ENCODE measurements around the gene NEDD4. TPM values are rescaled to one million over a fixed set of nuclear protein-coding genes. Genes with fewer than 3 reads are reported as not detected.
A peak's percentile ranks its signal among the peaks of the same experiment; 100 is the strongest.

NEDD4 gene
- total RNA-seq, 1 donor from 2014 or later, result 33.9 TPM

GRCh38 chr15:55921744-55922143, 71.7 kb downstream of the NEDD4 start:
- no peak for DNase-seq (ENCODE audit: low spot score)
- Mint-ChIP-seq H3K9me3 (ENCODE audit: unreplicated experiment) (no peaks in the 10 kb centered on the region), H3K27ac (ENCODE audit: unreplicated experiment) (no peak overlapping the region), H3K4me1 (ENCODE audit: unreplicated experiment) (peaks cover 2% of the 10 kb centered on the region), H3K36me3 (ENCODE audit: low read depth, unreplicated experiment) (peaks cover 4% of the 10 kb centered on the region), H3K4me3 (ENCODE audit: unreplicated experiment) (no peak overlapping the region), H3K27me3 (ENCODE audit: unreplicated experiment) (no peaks in the 10 kb centered on the region)
- TF ChIP-seq CTCF (IDR thresholded peaks at IDR 0.05; ENCODE audit: unreplicated experiment), result no peak

- Mint-ChIP-seq H3K4me1 (ENCODE audit: unreplicated experiment) (peaks cover 2% of the 10 kb centered on the region), H3K36me3 (ENCODE audit: low read depth, unreplicated experiment) (no peaks in the 10 kb centered on the region), H3K4me3 (ENCODE audit: unreplicated experiment) (no peak overlapping the region), H3K27me3 (ENCODE audit: unreplicated experiment) (no peaks in the 10 kb centered on the region), H3K27ac (ENCODE audit: unreplicated experiment) (no peak overlapping the region), H3K9me3 (ENCODE audit: unreplicated experiment) (no peaks in the 10 kb centered on the region)
- peak; percentile 47 for TF ChIP-seq CTCF (IDR thresholded peaks at IDR 0.05; ENCODE audit: unreplicated experiment)
- DNase-seq (ENCODE audit: low spot score), result no peak
These were observed 75.5 kb downstream of the NEDD4 start for GRCh38 chr15:55917881-55918296.

GRCh38 chr15:55916666-55917409, 76.6 kb downstream of the NEDD4 start:
- Mint-ChIP-seq H3K4me1 (ENCODE audit: unreplicated experiment) (peaks cover 2% of the 10 kb centered on the region), H3K27me3 (ENCODE audit: unreplicated experiment) (no peaks in the 10 kb centered on the region), H3K36me3 (ENCODE audit: low read depth, unreplicated experiment) (no peaks in the 10 kb centered on the region), H3K9me3 (ENCODE audit: unreplicated experiment) (no peaks in the 10 kb centered on the region), H3K27ac (ENCODE audit: unreplicated experiment) (no peak overlapping the region), H3K4me3 (ENCODE audit: unreplicated experiment) (no peak overlapping the region)
- TF ChIP-seq CTCF (IDR thresholded peaks at IDR 0.05; ENCODE audit: unreplicated experiment), result no peak
- no peak for DNase-seq (ENCODE audit: low spot score)

- Mint-ChIP-seq H3K4me3 (ENCODE audit: unreplicated experiment) (no peak overlapping the region), H3K27ac (ENCODE audit: unreplicated experiment) (no peak overlapping the region), H3K4me1 (ENCODE audit: unreplicated experiment) (peaks cover 2% of the 10 kb centered on the region), H3K27me3 (ENCODE audit: unreplicated experiment) (no peaks in the 10 kb centered on the region), H3K9me3 (ENCODE audit: unreplicated experiment) (no peaks in the 10 kb centered on the region), H3K36me3 (ENCODE audit: low read depth, unreplicated experiment) (no peaks in the 10 kb centered on the region)
- DNase-seq (ENCODE audit: low spot score), result no peak
- no peak for TF ChIP-seq CTCF (IDR thresholded peaks at IDR 0.05; ENCODE audit: unreplicated experiment)
These were observed 77.4 kb downstream of the NEDD4 start for GRCh38 chr15:55915876-55916567.

- no peak for TF ChIP-seq CTCF (IDR thresholded peaks at IDR 0.05; ENCODE audit: unreplicated experiment)
- no peaks in the 10 kb centered on the region for H3K27me3 Mint-ChIP-seq (ENCODE audit: unreplicated experiment)
- no peaks in the 10 kb centered on the region for H3K36me3 Mint-ChIP-seq (ENCODE audit: low read depth, unreplicated experiment)
- peaks cover 2% of the 10 kb centered on the region for H3K4me1 Mint-ChIP-seq (ENCODE audit: unreplicated experiment)
- no peak overlapping the region for H3K4me3 Mint-ChIP-seq (ENCODE audit: unreplicated experiment)
- H3K27ac Mint-ChIP-seq (ENCODE audit: unreplicated experiment), result no peak overlapping the region
- DNase-seq (ENCODE audit: low spot score), result no peak
- H3K9me3 Mint-ChIP-seq (ENCODE audit: unreplicated experiment), result no peaks in the 10 kb centered on the region
These were observed 78.2 kb downstream of the NEDD4 start for GRCh38 chr15:55915221-55915620.

Data from endothelial cell (in vitro differentiated cells).